ENCODE data around the gene ZBTB7A. TPM values are rescaled to one million over a fixed set of nuclear protein-coding genes. Genes with fewer than 3 reads are reported as not detected.

Gene ZBTB7A
- total and polyA plus RNA-seq, 12 donors: 4.5 to 77.2 (median 47.1) TPM

DNA sequence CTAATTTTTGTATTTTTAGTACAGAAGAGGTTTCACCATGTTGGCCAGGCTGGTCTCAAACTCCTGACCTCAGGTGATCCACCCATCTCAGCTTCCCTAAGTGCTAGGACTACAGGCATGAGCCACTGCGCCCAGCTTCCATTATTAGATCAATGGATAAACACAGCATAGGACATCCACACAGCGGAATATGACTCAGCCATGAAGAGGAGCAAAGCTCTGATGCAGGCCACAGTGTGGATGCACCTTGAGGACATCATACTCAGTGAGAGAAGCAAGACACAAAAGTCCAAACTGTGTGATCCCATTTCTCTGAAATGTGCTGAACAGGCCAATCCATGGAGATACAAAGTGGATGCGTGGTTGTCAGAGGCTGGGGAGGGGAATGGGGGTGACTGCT lies 4.9 kb upstream of the ZBTB7A start:
- intact Hi-C loops (cut with DNase I): loop anchor here in 1 of 2 donors (5.0 kb wide), 1 partner anchor 51 kb away; the partner anchor contains the start of gene MAP2K2
- H3K4me1 ChIP-seq (replicated peaks in 1 of 2): peaks cover 0 to 9% of the 10 kb centered on the region in 2 donors

DNA sequence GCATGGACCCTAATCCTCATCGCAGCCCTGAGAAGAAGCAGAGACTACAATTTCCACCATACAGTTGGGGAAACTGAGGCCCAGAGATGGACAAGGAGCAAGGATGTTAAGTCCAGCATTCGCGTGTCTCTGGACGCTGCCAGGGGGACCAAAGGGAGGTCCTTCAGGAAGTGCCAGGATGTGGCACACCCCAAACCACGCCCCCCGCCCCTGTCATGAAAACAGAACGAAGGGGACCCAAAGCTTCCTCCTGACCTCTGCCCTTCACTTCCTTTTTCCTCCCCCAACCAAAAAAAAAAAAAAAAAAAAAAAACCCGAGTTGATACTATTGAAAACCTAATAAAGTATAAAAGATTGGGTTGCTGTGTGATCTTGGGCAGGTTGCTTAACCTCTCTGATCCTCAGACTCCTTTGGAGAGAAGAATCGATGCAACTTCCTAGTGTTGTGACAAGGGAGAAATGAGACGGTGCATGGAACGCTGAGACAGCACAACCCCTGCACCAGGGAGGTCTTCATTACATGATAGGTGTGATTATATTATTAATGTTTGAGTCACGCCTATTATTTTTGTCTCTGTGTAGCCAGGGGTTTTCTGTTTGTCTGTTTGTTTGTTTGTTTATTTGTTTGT lies 2.7 kb upstream of the ZBTB7A start:
- TF ChIP-seq, protein P1, sequence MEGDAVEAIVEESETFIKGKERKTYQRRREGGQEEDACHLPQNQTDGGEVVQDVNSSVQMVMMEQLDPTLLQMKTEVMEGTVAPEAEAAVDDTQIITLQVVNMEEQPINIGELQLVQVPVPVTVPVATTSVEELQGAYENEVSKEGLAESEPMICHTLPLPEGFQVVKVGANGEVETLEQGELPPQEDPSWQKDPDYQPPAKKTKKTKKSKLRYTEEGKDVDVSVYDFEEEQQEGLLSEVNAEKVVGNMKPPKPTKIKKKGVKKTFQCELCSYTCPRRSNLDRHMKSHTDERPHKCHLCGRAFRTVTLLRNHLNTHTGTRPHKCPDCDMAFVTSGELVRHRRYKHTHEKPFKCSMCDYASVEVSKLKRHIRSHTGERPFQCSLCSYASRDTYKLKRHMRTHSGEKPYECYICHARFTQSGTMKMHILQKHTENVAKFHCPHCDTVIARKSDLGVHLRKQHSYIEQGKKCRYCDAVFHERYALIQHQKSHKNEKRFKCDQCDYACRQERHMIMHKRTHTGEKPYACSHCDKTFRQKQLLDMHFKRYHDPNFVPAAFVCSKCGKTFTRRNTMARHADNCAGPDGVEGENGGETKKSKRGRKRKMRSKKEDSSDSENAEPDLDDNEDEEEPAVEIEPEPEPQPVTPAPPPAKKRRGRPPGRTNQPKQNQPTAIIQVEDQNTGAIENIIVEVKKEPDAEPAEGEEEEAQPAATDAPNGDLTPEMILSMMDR (IDR thresholded peaks at IDR 0.05): no peak
- no peak for TF ChIP-seq POLR2A (IDR thresholded peaks at IDR 0.05)
- peaks cover 0 to 9% of the 10 kb centered on the region in 2 donors for H3K4me1 ChIP-seq (replicated peaks in 1 of 2)
- no peak overlapping the region for H3K4me3 ChIP-seq
- no peaks in the 10 kb centered on the region for H3K27me3 ChIP-seq
- no peaks in the 10 kb centered on the region for H3K36me3 ChIP-seq (replicated peaks in 1 of 2)
- no peaks in the 10 kb centered on the region for H3K9me3 ChIP-seq (replicated peaks in 1 of 3)
- DNase-seq: peak in 4 of 7 donors; percentile 48 to 62 (median 56)
- WGBS, 4 donors: 49 to 62% (median 57%) methylated on average over 11 to 12 of the region's 12 CpGs
- intact Hi-C loops (cut with DNase I): no loop called here
- H3K27ac ChIP-seq: no peak overlapping the region

More for the DNA sequence above, 4.9 kb upstream of the ZBTB7A start:
- WGBS, 4 donors: 83 to 98% (median 93%) methylated on average over 3 of the region's 3 CpGs
- no peak for TF ChIP-seq POLR2A (IDR thresholded peaks at IDR 0.05)
- TF ChIP-seq, protein P1 (IDR thresholded peaks at IDR 0.05): no peak
- Histone ChIP-seq H3K9me3 (replicated peaks in 1 of 3) (no peaks in the 10 kb centered on the region), H3K4me3 (no peak overlapping the region), H3K36me3 (replicated peaks in 1 of 2) (no peaks in the 10 kb centered on the region), H3K27ac (no peak overlapping the region), H3K27me3 (no peaks in the 10 kb centered on the region)
- DNase-seq: no peak

DNA sequence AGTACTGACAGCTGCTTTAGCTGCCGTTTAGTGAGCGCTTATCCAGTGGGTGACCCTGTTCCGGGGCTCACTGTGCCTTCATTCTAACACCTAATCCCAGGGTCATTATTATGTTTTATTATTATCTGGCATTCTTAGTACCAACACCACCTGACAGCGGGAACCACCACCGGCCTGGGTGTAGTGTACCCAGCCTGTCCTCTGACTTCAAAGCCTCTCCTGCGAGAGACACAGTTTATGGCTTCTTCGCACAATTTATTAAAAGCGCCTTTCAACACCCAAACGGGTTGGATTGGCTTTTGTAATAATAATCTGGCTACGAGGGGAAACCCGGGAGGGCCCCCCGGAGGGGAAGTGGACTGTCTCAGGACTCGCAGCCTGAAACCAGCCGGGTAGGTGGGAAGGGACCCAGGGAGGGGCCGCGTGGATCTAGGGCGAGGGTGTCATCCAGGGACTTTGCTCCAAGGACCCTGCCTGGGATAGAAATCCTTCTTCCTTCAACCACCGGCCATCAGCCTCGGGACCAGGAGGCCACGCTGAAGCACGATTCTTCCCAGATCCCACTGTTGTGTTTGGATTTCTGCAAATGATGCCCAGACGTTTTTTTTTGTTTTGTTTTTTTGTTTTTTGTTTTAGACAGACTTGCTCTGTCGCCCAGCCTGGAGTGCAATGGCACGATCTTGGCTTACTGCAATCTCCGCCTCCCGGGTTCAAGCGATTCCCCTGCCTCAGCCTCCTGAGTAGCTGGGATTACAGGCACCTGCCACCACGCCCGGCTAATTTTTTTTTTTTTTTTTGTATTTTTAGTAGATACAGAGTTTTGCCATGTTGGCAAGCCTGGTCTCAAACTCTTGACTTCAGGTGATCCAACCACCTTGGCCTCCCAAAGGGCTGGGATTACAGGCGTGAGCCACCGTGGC lies 1.6 kb upstream of the ZBTB7A start:
- intact Hi-C loops (cut with DNase I): no loop called here
- H3K4me1 ChIP-seq (replicated peaks in 1 of 2): peaks cover 9 to 19% of the 10 kb centered on the region in 2 donors
- WGBS, 4 donors: 23 to 24% (median 23%) methylated on average over 29 to 31 of the region's 31 CpGs
- peak overlapping the region in 4 of 5 donors; percentile 86 to 98 (median 90) for H3K27ac ChIP-seq
- no peaks in the 10 kb centered on the region for H3K9me3 ChIP-seq (replicated peaks in 1 of 3)
- no peaks in the 10 kb centered on the region for H3K36me3 ChIP-seq (replicated peaks in 1 of 2)
- no peak for DNase-seq
- TF ChIP-seq, protein P1 (IDR thresholded peaks at IDR 0.05): no peak
- no peak for TF ChIP-seq POLR2A (IDR thresholded peaks at IDR 0.05)
- no peaks in the 10 kb centered on the region for H3K27me3 ChIP-seq
- peak overlapping the region in 2 of 4 donors; percentile 58 to 99 for H3K4me3 ChIP-seq

DNA sequence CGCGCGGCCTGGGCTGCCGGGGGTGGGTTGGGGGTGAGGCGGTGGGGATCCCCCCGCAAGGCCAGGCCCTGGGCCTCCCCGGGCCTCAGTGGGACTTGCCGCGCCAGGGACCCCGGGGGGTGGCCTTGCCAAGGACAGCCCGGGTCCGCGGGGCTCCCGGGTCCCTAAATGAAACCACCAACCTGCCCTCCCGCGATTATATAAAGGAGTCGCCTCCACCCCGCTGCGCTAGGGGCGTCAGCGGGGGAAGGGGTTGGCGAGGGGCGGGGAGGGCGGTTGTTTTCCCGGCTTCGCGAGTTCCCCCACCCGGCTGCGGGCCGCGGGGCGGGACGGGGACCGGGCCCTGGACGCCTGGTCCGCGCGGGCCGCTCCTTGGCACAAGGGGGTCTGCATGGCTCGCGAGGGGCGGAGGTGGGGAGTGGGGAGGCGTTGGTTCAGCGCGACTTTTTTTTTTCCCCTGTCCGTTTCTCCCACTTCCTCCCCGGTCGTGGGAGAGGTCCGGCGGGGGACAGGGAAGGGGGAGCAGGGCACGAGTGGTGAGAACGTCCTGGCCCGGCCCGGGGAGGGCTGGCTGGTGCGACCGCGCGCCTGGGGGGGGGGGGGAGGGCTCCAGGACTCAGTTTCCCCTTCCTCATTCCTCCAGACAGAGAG lies 822 bp upstream of the ZBTB7A start:
- Histone ChIP-seq H3K27ac (peak overlapping the region in 4 of 5 donors; percentile 86 to 98 (median 90)), H3K4me3 (peak overlapping the region in 3 of 4 donors; percentile 49 to 99 (median 58)), H3K4me1 (replicated peaks in 1 of 2) (peaks cover 17 to 27% of the 10 kb centered on the region in 2 donors), H3K27me3 (no peaks in the 10 kb centered on the region), H3K9me3 (replicated peaks in 1 of 3) (no peaks in the 10 kb centered on the region), H3K36me3 (replicated peaks in 1 of 2) (no peaks in the 10 kb centered on the region)
- DNase-seq: peak in 1 of 7 donors; percentile 43
- TF ChIP-seq, protein P1 (IDR thresholded peaks at IDR 0.05): no peak
- TF ChIP-seq POLR2A (IDR thresholded peaks at IDR 0.05): no peak
- 0 to 3% (median 1%) methylated on average over 6 to 58 of the region's 58 CpGs for WGBS, 4 donors
- intact Hi-C loops (cut with DNase I): no loop called here

All from adrenal gland (tissue), 12 donors.